ENCODE measurements around the gene SDCBP2.

Gene SDCBP2

DNA sequence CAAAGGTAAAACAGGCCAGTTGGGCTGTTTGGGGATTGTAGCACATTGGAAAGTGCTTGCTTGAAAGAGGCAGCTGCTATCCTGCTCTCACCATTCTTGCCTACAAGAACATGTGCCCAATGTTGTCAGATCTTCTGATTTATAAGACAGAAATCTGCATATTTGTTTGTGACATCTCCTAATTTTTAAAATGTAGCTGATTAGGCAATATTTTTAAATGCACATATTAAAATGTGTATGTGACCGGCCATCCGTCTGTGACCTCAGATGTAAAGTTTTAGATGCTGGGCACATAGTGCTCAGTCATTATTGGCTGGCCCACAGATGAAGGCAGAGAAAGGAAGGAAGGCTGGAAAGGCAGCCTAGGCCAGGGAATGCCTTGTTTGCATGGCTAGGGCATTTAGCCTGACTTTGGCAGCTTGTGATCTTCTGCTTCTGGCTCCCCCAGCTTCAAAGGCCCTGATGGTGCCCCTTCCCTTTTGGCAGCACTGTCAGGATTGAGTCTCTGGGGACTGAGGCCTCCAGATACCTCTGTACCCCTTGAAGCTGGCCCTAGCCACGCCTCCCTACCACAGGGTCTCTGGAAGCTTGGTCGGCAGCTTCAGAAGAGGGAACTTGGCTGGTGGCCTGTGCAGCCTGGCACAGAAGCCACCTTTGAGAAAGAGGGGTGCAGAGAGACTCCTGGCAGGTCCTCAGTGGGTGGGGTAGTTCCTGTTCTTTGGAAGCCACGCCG lies 56.4 kb downstream of the SDCBP2 start:
- DNase-seq (ENCODE audit: low spot score): peak; percentile 59

DNA sequence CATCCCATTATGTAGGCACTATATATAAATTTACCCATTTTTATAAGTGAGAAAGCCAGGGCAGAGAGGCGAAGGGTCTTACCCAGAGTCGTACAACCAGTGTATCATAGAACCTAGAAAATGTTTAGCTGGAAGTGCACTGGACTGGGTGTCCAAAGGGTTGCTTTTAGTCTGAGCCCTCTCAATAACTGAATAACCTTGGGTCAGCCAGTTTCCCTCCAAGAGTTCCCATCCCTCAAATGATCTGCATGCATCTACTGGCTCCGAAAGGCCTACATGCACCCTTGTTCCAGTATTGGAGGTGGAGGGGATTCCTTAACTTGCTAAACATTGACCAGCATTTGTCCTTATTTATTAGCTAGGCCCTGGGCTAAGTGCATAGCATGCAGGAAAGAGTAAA lies 59.1 kb downstream of the SDCBP2 start:
- no peak for DNase-seq (ENCODE audit: low spot score)

DNA sequence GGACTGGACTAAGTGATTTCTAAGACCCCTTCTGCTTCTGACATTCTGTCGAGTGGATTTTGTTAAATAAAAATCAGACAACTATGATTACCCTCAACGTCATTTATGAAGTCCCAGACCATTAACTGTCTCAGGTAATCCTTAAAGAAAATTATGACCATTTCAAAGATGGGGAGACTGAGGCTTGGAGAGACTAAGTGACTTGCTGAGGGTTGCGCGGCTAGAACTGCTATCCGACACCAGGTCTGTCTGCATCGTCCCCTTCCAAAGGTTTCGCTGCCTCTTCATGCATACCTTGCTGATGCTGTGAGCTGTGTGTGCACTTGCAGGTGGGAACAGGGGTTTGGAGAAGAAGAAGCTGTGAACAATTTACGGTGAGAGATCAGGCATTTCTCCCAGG lies 59.7 kb downstream of the SDCBP2 start:
- DNase-seq (ENCODE audit: low spot score): no peak

DNA sequence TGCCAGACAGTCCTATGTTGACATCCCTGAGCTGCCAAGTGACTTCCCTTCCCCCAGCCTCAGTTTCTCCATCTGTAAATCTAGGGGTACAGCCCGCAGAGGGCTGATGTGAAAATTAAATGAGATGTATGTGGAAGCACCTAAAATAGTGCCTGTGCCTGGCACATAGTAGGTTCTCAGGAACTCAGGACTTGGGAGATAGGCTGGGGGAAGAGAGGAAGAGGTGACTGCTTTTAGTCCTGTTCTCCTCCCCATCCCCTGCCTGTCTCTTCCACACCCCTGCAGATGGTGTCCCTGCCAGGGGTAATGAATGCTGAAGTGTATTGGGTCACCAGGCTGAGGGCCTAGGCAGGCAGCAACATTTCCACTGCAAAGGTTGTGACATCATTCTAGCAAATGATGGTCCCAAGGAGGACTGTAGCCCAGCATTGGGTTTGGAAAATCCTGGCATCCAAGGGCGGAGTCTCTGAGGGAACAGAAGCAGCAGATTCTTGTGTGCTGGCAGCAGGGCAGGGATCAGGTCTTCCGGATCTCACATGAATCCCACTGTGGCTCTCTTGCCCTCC lies 61.0 kb downstream of the SDCBP2 start:
- DNase-seq (ENCODE audit: low spot score): no peak

DNA sequence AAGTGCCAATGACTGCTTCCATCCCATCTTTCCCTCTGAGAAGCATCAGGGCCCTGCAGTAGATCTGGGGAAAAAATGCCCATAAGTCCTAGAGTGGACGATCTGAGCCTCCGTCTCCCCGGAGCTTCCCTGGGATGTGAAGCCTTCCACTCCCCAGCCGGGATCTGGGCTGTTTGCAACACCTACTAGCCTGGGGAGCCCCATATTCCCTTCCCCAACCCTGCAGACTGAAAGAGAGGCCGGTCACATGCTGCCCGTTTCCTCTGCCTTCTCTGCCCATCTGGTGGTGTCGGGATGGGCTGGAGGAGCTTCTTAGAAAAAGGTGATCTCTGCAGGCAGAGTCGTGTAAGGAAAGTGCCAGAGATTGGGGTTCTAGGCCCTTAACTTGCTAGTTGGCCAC lies 61.8 kb downstream of the SDCBP2 start:
- no peak for DNase-seq (ENCODE audit: low spot score)

DNA sequence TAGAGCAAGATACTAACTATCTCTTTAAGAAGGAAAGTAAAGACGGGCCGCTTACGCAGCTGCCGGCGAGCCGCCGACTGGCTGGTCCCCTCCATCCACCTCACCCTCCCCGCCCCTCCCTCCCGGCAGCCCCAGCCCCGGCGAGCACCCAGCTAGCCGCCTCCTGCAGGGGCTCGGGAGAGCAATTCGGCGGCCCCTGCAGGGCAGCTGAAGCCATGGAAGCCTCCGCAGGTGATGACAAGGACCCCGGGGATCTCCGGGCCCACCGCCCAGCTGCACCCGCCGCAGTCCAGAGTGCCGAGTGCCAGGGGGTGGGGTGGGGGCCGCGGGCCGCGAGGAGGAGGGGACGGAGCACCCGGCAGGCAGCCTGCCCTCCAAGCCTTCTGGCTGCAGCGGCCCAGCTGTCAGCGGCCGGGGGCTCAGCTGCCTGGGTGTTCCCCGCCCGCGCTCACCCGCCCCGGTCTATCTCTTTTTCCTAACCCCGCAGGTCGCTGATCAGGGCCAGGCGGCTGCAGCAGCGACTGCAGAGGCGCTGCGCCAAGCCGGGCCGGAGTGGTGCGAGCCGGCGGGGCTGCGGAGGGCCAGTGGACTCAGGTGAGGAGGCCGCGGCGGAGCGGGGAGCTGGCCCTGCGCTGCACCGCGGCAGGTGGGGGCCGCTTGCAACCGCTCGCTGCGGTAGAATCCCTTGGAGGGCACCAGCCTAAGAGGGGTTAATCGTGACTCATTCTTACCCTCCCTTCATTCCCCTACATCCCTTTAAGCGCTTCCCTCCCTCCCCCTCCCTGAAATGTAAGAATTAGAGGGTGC lies 62.6 kb downstream of the SDCBP2 start, which contains the start of gene SNPH:
TSS of gene SNPH (plus strand) at position 128 of the 807 bp plus-strand sequence. CDS start 29,946 bp downstream, outside the sequence.
- peak; percentile 77 for DNase-seq (ENCODE audit: low spot score)

DNA sequence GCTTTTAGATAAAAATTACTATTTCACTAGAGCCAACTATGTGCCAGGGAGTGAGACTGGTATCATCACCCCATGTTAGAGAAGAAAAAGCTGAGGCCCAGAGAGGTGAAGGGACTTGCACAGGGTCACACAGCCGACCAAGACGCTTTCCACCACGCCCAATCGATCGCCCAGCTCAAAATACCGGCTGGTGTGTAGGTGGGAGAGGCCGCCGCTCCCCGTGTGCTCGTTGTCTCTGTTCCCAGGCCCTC lies 63.1 kb downstream of the SDCBP2 start:
- DNase-seq (ENCODE audit: low spot score): no peak

DNA sequence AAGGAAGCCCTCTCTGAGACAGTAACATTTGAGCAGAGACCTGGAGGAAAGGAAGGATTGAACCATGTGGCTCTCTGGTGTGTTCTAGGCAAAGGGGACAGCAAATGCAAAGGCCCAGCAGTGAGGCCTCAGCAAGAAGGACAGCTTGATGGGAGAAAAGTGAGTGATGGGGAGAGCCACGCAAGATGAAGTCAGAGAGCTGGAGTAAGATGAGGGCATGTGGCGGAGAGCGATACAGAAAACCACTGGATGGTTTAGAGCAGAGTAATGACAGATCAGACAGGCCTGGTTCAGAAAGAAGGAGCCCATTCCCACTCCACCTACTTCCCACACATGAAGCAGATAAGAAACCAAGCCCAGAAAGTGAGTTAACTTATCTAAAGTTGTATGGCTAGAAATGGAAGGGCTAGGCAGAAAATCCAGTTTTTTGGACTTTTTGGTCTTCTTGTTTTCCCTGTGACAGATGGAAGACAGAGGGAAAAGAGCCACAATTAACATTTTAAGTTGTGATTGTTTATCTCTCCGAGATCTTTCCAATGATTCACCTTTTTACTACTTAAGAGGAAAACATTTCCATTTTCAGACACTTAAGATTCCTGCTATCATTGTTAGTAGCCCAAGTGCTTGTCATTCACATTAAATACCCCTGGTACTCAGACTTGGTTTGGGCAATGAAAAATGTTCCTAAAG lies 63.6 kb downstream of the SDCBP2 start:
- no peak for DNase-seq (ENCODE audit: low spot score)

DNA sequence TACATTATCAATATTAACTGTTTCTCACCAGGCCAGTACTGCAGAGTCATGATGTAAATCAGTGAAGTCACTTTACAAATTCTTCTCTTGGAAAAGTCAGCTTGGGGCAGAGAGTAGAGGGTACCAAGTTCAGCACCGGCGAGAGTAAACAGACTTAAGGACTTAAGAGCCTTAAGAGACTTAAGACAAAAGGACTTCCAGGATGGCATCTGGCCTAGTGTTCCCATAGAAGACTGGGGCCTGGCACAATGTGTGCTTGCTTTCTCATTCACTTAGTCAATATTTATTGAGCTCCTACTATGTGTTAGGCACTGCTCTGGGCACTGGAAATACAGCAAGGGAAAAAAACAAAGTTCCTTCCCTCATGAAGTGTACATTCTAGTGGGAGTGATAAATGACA lies 64.2 kb downstream of the SDCBP2 start:
- DNase-seq (ENCODE audit: low spot score): no peak

DNA sequence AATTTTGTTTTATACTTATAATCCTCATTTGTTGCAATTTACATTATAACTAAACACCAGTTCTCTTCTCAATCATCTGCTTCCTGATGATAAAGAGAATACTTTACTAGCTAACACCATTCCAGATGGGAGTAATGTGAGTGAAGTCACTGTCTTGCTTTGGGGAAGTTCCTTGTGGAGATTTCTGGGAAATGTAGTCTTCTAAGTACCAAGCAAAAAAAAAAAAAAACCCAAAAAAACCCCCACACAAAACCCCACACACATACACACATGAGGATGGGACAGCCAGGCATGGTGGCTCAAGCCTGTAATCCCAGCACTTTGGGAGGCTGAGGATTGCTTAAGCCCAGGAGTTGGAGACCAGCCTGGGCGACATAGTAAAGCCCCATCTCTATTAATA lies 65.1 kb downstream of the SDCBP2 start:
- DNase-seq (ENCODE audit: low spot score): no peak
